Duodenal mucosa (tissue), 2 donors: ENCODE data around the gene TSSC4.

ENCODE experiments used
- H3K27ac ChIP-seq: one replicate; pipeline ENCODE4 v1.7.0; 2013; ENCODE audit warnings: low read depth, low read length
- H3K27me3 ChIP-seq, 2 donors: one replicate each; pipeline ENCODE4 v1.7.0; 2013; ENCODE audit warnings: low read length in 2 of 2, control low read depth in 1 of 2; ENCODE audit not compliant: insufficient read depth in 2 of 2, control insufficient read depth in 1 of 2
- H3K36me3 ChIP-seq, 2 donors: one replicate each; pipeline ENCODE4 v1.7.0; 2013; ENCODE audit warnings: low read length in 2 of 2, control low read depth in 1 of 2; ENCODE audit not compliant: insufficient read depth in 2 of 2, control insufficient read depth in 1 of 2
- H3K4me1 ChIP-seq, 2 donors: one replicate each; pipeline ENCODE4 v1.7.0; 2013; ENCODE audit warnings: low read length in 2 of 2, control low read depth in 1 of 2; ENCODE audit not compliant: insufficient read depth in 2 of 2, control insufficient read depth in 1 of 2
- H3K4me3 ChIP-seq, 2 donors: one replicate each; pipeline ENCODE4 v1.7.0; 2013; ENCODE audit warnings: low read length in 2 of 2, low read depth in 1 of 2
- H3K9ac ChIP-seq, 2 donors: one replicate each; pipeline ENCODE4 v1.7.0; 2013; ENCODE audit warnings: low read length in 2 of 2, low read depth in 1 of 2
- H3K9me3 ChIP-seq, 2 donors: one replicate each; pipeline ENCODE4 v1.7.0; 2013; ENCODE audit warnings: low read length in 2 of 2, control low read depth in 1 of 2; ENCODE audit not compliant: control insufficient read depth in 1 of 2

Gene TSSC4

DNA sequence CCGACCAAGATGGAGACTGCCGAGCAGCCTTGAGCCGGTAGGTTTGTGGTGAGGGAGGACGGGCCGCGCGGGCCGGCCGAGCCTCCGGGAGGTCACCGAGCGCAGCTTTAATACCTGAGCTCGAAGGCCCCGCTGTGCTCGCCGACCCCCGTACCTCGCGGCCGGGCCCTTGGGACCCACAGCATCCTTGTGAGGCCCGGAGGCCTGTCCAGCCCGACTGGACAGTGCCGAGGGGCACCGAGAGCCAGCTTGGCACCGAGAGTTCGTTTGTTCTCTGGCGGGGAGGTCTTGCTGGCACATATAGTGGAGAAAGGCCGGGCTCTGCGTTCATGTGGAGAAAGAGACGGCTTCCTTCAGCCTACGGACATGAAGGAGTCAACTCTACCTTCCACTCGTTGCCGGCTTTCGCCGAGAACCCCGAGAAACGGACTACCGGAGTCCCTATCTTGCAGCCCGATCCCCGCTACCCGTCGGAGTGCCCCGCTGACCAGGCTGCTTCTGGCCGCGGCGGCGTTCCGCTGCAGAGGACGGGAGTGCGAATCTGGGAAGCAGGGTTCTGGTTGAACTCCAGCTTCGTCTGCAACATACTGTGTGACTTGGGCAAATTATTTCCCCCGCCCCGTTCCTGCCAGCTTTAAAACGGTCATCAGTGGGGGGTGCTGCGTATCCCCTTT, 349 bp downstream of the TSSC4 start:
- Histone ChIP-seq H3K4me1 (peaks cover 17 to 28% of the 10 kb centered on the region in 2 donors), H3K9me3 (no peaks in the 10 kb centered on the region), H3K27me3 (no peaks in the 10 kb centered on the region), H3K36me3 (peaks cover 14 to 28% of the 10 kb centered on the region in 2 donors), H3K27ac (peak overlapping the region; percentile 72), H3K9ac (peak overlapping the region; percentile 73 to 99), H3K4me3 (peak overlapping the region; percentile 98 to 99)

DNA sequence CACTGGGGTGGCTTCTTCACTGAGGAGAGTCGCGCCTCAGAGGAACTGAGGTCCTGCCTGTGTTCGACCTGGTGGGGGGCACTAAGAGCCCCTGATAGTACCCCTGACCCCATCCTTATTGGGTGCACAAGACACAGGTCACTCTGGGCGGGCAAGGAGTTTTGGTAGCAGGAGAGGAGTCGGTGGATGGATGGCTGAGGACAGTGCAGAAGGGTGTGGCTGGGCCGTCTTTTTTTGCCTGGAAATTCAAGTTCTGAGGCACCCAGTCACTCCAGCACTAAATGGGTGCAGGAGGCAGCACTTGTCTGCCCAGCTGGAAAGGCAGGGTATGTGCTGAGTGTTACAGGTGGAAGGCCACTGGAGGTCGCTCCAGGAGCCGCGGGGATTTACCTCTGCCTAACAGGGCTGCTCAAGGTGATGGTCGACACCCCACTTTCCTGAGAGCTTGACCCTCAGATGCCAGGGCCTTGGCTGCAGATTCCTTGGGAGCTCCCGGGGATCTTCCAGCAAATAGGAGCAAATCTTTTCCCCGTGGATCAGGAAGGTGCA, 960 bp downstream of the TSSC4 start:
- peaks cover 14 to 23% of the 10 kb centered on the region in 2 donors for H3K36me3 ChIP-seq

GRCh38 chr11:2402106-2402505, 1.6 kb downstream of the TSSC4 start:
- H3K4me1 ChIP-seq, result peaks cover 17 to 28% of the 10 kb centered on the region in 2 donors
- H3K4me3 ChIP-seq, result peak overlapping the region; percentile 98 to 99
- H3K9ac ChIP-seq, result no peak overlapping the region

More for the DNA sequence above, 960 bp downstream of the TSSC4 start:
- H3K9ac ChIP-seq, result peak overlapping the region; percentile 73 to 99
- peaks cover 17 to 28% of the 10 kb centered on the region in 2 donors for H3K4me1 ChIP-seq
- H3K27ac ChIP-seq, result no peak overlapping the region
- no peaks in the 10 kb centered on the region for H3K9me3 ChIP-seq
- H3K27me3 ChIP-seq, result no peaks in the 10 kb centered on the region
- peak overlapping the region; percentile 98 to 99 for H3K4me3 ChIP-seq

DNA sequence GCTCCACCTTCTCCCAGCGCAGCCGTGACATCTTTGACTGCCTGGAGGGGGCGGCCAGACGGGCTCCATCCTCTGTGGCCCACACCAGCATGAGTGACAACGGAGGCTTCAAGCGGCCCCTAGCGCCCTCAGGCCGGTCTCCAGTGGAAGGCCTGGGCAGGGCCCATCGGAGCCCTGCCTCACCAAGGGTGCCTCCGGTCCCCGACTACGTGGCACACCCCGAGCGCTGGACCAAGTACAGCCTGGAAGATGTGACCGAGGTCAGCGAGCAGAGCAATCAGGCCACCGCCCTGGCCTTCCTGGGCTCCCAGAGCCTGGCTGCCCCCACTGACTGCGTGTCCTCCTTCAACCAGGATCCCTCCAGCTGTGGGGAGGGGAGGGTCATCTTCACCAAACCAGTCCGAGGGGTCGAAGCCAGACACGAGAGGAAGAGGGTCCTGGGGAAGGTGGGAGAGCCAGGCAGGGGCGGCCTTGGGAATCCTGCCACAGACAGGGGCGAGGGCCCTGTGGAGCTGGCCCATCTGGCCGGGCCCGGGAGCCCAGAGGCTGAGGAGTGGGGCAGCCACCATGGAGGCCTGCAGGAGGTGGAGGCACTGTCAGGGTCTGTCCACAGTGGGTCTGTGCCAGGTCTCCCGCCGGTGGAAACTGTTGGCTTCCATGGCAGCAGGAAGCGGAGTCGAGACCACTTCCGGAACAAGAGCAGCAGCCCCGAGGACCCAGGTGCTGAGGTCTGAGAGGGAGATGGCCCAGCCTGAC, 2.5 kb downstream of the TSSC4 start:
- Histone ChIP-seq H3K36me3 (peaks cover 11 to 16% of the 10 kb centered on the region in 2 donors), H3K9ac (no peak overlapping the region), H3K27me3 (peaks cover 5 to 9% of the 10 kb centered on the region in 2 donors), H3K4me1 (peaks cover 17 to 28% of the 10 kb centered on the region in 2 donors), H3K9me3 (no peaks in the 10 kb centered on the region), H3K4me3 (no peak overlapping the region), H3K27ac (no peak overlapping the region)

More at GRCh38 chr11:2402106-2402505, 1.6 kb downstream of the TSSC4 start:
- H3K27ac ChIP-seq, result no peak overlapping the region
- peaks cover 11 to 17% of the 10 kb centered on the region in 2 donors for H3K36me3 ChIP-seq
- no peaks in the 10 kb centered on the region for H3K27me3 ChIP-seq
- H3K9me3 ChIP-seq, result no peaks in the 10 kb centered on the region

DNA sequence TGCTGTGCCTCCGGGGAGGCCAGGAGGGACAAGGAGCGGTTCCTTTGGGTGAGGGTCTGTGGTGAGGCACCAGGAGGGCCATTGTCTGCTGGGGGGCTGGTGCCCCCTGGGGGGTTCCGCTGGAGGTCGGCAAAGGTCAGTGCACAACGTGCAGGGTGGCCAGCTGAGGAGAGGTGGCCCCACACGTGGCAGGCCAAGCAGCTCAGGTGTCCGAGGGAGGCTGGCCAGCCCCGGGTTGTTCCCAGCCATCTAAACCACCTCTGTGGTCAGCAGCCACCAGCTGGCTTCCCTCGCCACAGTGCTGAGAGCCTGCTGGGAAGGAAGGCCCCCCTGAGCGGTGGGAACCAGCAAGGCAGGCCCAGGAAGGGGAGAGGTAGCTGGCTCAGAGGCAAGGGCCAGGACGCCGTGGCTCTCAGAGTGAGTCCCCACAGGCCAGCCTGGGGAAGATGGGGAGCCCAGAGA, 4.2 kb downstream of the TSSC4 start:
- H3K9me3 ChIP-seq, result no peaks in the 10 kb centered on the region
- no peak overlapping the region for H3K4me3 ChIP-seq
- peaks cover 11 to 16% of the 10 kb centered on the region in 2 donors for H3K36me3 ChIP-seq
- H3K9ac ChIP-seq, result no peak overlapping the region
- H3K27ac ChIP-seq, result no peak overlapping the region
- peaks cover 12 to 14% of the 10 kb centered on the region in 2 donors for H3K4me1 ChIP-seq
- peaks cover 12 to 20% of the 10 kb centered on the region in 2 donors for H3K27me3 ChIP-seq

- Histone ChIP-seq H3K36me3 (peaks cover 11 to 16% of the 10 kb centered on the region in 2 donors), H3K9ac (no peak overlapping the region), H3K27me3 (peaks cover 12 to 21% of the 10 kb centered on the region in 2 donors), H3K27ac (no peak overlapping the region), H3K4me3 (no peak overlapping the region), H3K4me1 (peaks cover 9 to 10% of the 10 kb centered on the region in 2 donors), H3K9me3 (no peaks in the 10 kb centered on the region)
These were observed 5.9 kb downstream of the TSSC4 start for GRCh38 chr11:2406451-2406850.

GRCh38 chr11:2406878-2407410, 6.4 kb downstream of the TSSC4 start:
- Histone ChIP-seq H3K9me3 (no peaks in the 10 kb centered on the region), H3K36me3 (peaks cover 10 to 16% of the 10 kb centered on the region in 2 donors), H3K27ac (no peak overlapping the region), H3K9ac (no peak overlapping the region), H3K4me1 (peaks cover 4 to 5% of the 10 kb centered on the region in 2 donors), H3K27me3 (peaks cover 12 to 21% of the 10 kb centered on the region in 2 donors), H3K4me3 (no peak overlapping the region)

- H3K9ac ChIP-seq, result no peak overlapping the region
- H3K4me1 ChIP-seq, result no peaks in the 10 kb centered on the region
- H3K27me3 ChIP-seq, result peaks cover 12 to 21% of the 10 kb centered on the region in 2 donors
- no peaks in the 10 kb centered on the region for H3K9me3 ChIP-seq
- H3K27ac ChIP-seq, result no peak overlapping the region
- H3K4me3 ChIP-seq, result no peak overlapping the region
- peaks cover 0 to 3% of the 10 kb centered on the region in 2 donors for H3K36me3 ChIP-seq
These were observed 8.1 kb downstream of the TSSC4 start for GRCh38 chr11:2408671-2409070.

DNA sequence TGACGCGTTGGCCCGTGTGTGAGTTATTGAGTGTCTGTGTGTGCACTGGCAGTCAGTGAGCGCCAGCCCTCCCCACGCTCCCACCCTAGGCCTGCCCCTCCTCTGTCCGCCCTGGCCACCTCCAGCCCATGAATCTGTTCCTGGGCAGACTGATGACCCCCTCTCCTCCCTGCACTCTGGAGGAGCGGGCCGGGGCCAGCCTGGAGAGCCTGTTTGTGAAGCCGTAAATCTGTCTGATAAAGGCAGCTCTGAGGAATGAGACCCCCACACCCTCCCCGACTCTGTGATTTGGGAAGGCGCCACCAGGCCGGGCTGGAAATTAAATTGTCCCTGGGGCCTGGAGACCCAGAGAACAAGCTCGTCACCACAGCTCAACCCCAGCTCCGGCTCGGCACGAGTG, 8.6 kb downstream of the TSSC4 start:
- peaks cover 12 to 21% of the 10 kb centered on the region in 2 donors for H3K27me3 ChIP-seq
- no peak overlapping the region for H3K4me3 ChIP-seq
- no peaks in the 10 kb centered on the region for H3K36me3 ChIP-seq
- H3K27ac ChIP-seq, result no peak overlapping the region
- H3K4me1 ChIP-seq, result no peaks in the 10 kb centered on the region
- no peak overlapping the region for H3K9ac ChIP-seq
- no peaks in the 10 kb centered on the region for H3K9me3 ChIP-seq
